ENCODE results near the gene CD58. TPM values are rescaled to one million over a fixed set of nuclear protein-coding genes. Genes with fewer than 3 reads are reported as not detected.
A peak's percentile ranks its signal among the peaks of the same experiment; 100 is the strongest.
"Not testable (repeated sequence)": the region's sequence is repeated elsewhere in the genome, so short reads cannot be mapped to it uniquely, and the experiment has no call there.

CD58 gene
- total RNA-seq, 2 experiments from 2014 or later: 12.4 to 16.0 TPM

GRCh38 chr1:116569381-116569670 is 1.5 kb downstream of the CD58 start:
- Mint-ChIP-seq H3K27ac (peak overlapping the region; percentile 34), H3K9me3 (ENCODE audit: low read depth) (peaks cover under 1% of the 10 kb centered on the region)

GRCh38 chr1:116568662-116569380 is 2.0 kb downstream of the CD58 start:
- Mint-ChIP-seq H3K4me3 (peak overlapping the region; percentile 91), H3K36me3 (ENCODE audit: low read depth) (peaks cover 18% of the 10 kb centered on the region), H3K9me3 (ENCODE audit: low read depth) (peaks cover 6% of the 10 kb centered on the region), H3K4me1 (peaks cover 62% of the 10 kb centered on the region), H3K27me3 (peaks cover 8% of the 10 kb centered on the region), H3K27ac (peak overlapping the region; percentile 62)
- ATAC-seq (no peak), DNase-seq (no peak)
- POLR2A ChIA-PET: interaction anchor here (0.6 to 2.1 kb wide), 4 partner anchors 13 to 514 kb away, joined by 4 to 14 read pairs (median 4); partner anchors contain the start of gene TTF2
- CTCF ChIA-PET: interaction anchor here (0.5 to 2.0 kb wide), 16 partner anchors 11 to 491 kb away, joined by 3 to 11 read pairs (median 3); partner anchors contain the start of gene TTF2
- intact Hi-C loops (cut with DNase I, micrococcal nuclease): loop anchor here in 1 of 2 experiments (10.0 kb wide), 1 partner anchor 154 kb away; no protein-coding TSS in a partner anchor

More at GRCh38 chr1:116569381-116569670, 1.5 kb downstream of the CD58 start:
- peaks cover 8% of the 10 kb centered on the region for H3K27me3 Mint-ChIP-seq
- H3K4me3 Mint-ChIP-seq: peak overlapping the region; percentile 91
- H3K36me3 Mint-ChIP-seq (ENCODE audit: low read depth): peaks cover 14% of the 10 kb centered on the region
- intact Hi-C loops (cut with DNase I, micrococcal nuclease): loop anchor here in 1 of 2 experiments (10.0 kb wide), 1 partner anchor 155 kb away; no protein-coding TSS in a partner anchor
- ATAC-seq (no peak), DNase-seq (no peak)
- ChIA-PET CTCF (interaction anchor here (0.9 to 2.0 kb wide), 12 partner anchors 11 to 491 kb away, joined by 3 to 11 read pairs (median 4); partner anchors contain the start of gene TTF2), POLR2A (interaction anchor here (0.6 to 2.1 kb wide), 4 partner anchors 13 to 513 kb away, joined by 3 to 14 read pairs (median 4); partner anchors contain the start of gene TTF2)
- peaks cover 62% of the 10 kb centered on the region for H3K4me1 Mint-ChIP-seq

GRCh38 chr1:116567790-116568661 is 2.8 kb downstream of the CD58 start:
- intact Hi-C loops (cut with DNase I, micrococcal nuclease): loop anchor here in 1 of 2 experiments (10.0 kb wide), 1 partner anchor 153 kb away; no protein-coding TSS in a partner anchor
- ChIA-PET POLR2A (interaction anchor here (0.6 to 2.1 kb wide), 3 partner anchors 12 to 492 kb away, joined by 4 to 14 read pairs (median 4); partner anchors contain the start of gene TTF2), CTCF (interaction anchor here (0.9 to 2.0 kb wide), 12 partner anchors 12 to 492 kb away, joined by 3 to 11 read pairs (median 3); partner anchors contain the start of gene TTF2)
- DNase-seq: no peak
- peaks cover 25% of the 10 kb centered on the region for H3K36me3 Mint-ChIP-seq (ENCODE audit: low read depth)
- peaks cover 8% of the 10 kb centered on the region for H3K27me3 Mint-ChIP-seq
- H3K4me1 Mint-ChIP-seq: peaks cover 58% of the 10 kb centered on the region
- peaks cover 10% of the 10 kb centered on the region for H3K9me3 Mint-ChIP-seq (ENCODE audit: low read depth)
- H3K27ac Mint-ChIP-seq: peak overlapping the region; percentile 51
- peak overlapping the region; percentile 91 for H3K4me3 Mint-ChIP-seq
- ATAC-seq: peak; percentile 14

- CTCF ChIA-PET: interaction anchor here (2.2 kb wide), 1 partner anchor 9 kb away, joined by 7 read pairs; no protein-coding TSS in a partner anchor
- peaks cover 33% of the 10 kb centered on the region for H3K36me3 Mint-ChIP-seq (ENCODE audit: low read depth)
Measured at GRCh38 chr1:116565222-116565621, 5.6 kb downstream of the CD58 start.

GRCh38 chr1:116564426-116564825 is 6.4 kb downstream of the CD58 start:
- no peak overlapping the region for H3K27ac Mint-ChIP-seq
- ChIA-PET CTCF (interaction anchor here (2.2 kb wide), 1 partner anchor 10 kb away, joined by 7 read pairs; no protein-coding TSS in a partner anchor), POLR2A (no interaction called here)
- peaks cover 16% of the 10 kb centered on the region for H3K9me3 Mint-ChIP-seq (ENCODE audit: low read depth)
- peaks cover 30% of the 10 kb centered on the region for H3K36me3 Mint-ChIP-seq (ENCODE audit: low read depth)
- DNase-seq (no peak), ATAC-seq (no peak)
- H3K4me3 Mint-ChIP-seq: no peak overlapping the region
- peaks cover 66% of the 10 kb centered on the region for H3K4me1 Mint-ChIP-seq
- intact Hi-C loops (cut with DNase I, micrococcal nuclease): loop anchor here in 1 of 2 experiments (10.0 kb wide), 1 partner anchor 150 kb away; no protein-coding TSS in a partner anchor
- H3K27me3 Mint-ChIP-seq: no peaks in the 10 kb centered on the region

More at GRCh38 chr1:116565222-116565621, 5.6 kb downstream of the CD58 start:
- ATAC-seq (no peak), DNase-seq (no peak)
- POLR2A ChIA-PET: interaction anchor here (0.7 kb wide), 1 partner anchor 94 kb away, joined by 3 read pairs; no protein-coding TSS in a partner anchor
- intact Hi-C loops (cut with DNase I, micrococcal nuclease): loop anchor here in 1 of 2 experiments (10.0 kb wide), 1 partner anchor 150 kb away; no protein-coding TSS in a partner anchor
- peaks cover 16% of the 10 kb centered on the region for H3K9me3 Mint-ChIP-seq (ENCODE audit: low read depth)
- H3K4me3 Mint-ChIP-seq: no peak overlapping the region
- H3K27ac Mint-ChIP-seq: no peak overlapping the region
- H3K4me1 Mint-ChIP-seq: peaks cover 68% of the 10 kb centered on the region
- no peaks in the 10 kb centered on the region for H3K27me3 Mint-ChIP-seq

- CTCF ChIA-PET: interaction anchor here (0.8 kb wide), 1 partner anchor 216 kb away, joined by 3 read pairs; no protein-coding TSS in a partner anchor
- intact Hi-C loops (cut with DNase I, micrococcal nuclease): loop anchor here in 1 of 2 experiments (10.0 kb wide), 1 partner anchor 148 kb away; no protein-coding TSS in a partner anchor
- Mint-ChIP-seq H3K4me1 (peaks cover 65% of the 10 kb centered on the region), H3K36me3 (ENCODE audit: low read depth) (peaks cover 30% of the 10 kb centered on the region), H3K9me3 (ENCODE audit: low read depth) (peaks cover 16% of the 10 kb centered on the region)
- H3K27me3 Mint-ChIP-seq, H3K4me3 Mint-ChIP-seq, H3K27ac Mint-ChIP-seq, DNase-seq, ATAC-seq, POLR2A ChIA-PET: not testable (repeated sequence)
Measured at GRCh38 chr1:116562465-116562864, 8.4 kb downstream of the CD58 start.

GRCh38 chr1:116561563-116561962 is 9.3 kb downstream of the CD58 start:
- no peak for DNase-seq
- POLR2A ChIA-PET: no interaction called here
- H3K9me3 Mint-ChIP-seq (ENCODE audit: low read depth): peaks cover 16% of the 10 kb centered on the region
- H3K27me3 Mint-ChIP-seq: no peaks in the 10 kb centered on the region
- no peak for ATAC-seq
- H3K4me3 Mint-ChIP-seq: no peak overlapping the region
- H3K27ac Mint-ChIP-seq: no peak overlapping the region
- peaks cover 30% of the 10 kb centered on the region for H3K36me3 Mint-ChIP-seq (ENCODE audit: low read depth)
- intact Hi-C loops (cut with DNase I, micrococcal nuclease): loop anchor here in 1 of 2 experiments (10.0 kb wide), 1 partner anchor 147 kb away; no protein-coding TSS in a partner anchor
- H3K4me1 Mint-ChIP-seq: peaks cover 74% of the 10 kb centered on the region
- CTCF ChIA-PET: interaction anchor here (1.0 to 1.1 kb wide), 2 partner anchors 10 to 111 kb away, joined by 3 read pairs; no protein-coding TSS in a partner anchor

- Mint-ChIP-seq H3K4me3 (no peak overlapping the region), H3K9me3 (ENCODE audit: low read depth) (peaks cover 16% of the 10 kb centered on the region), H3K27me3 (no peaks in the 10 kb centered on the region), H3K4me1 (peaks cover 74% of the 10 kb centered on the region), H3K36me3 (ENCODE audit: low read depth) (peaks cover 30% of the 10 kb centered on the region), H3K27ac (no peak overlapping the region)
- ChIA-PET CTCF (interaction anchor here (0.6 to 1.1 kb wide), 3 partner anchors 10 to 112 kb away, joined by 3 to 4 read pairs (median 3); no protein-coding TSS in a partner anchor), POLR2A (no interaction called here)
- intact Hi-C loops (cut with DNase I, micrococcal nuclease): loop anchor here in 1 of 2 experiments (10.0 kb wide), 1 partner anchor 146 kb away; no protein-coding TSS in a partner anchor
- DNase-seq: no peak
- no peak for ATAC-seq
Measured at GRCh38 chr1:116560704-116561490, 9.9 kb downstream of the CD58 start.

GRCh38 chr1:116559304-116559761 is 11.5 kb downstream of the CD58 start:
- peaks cover 79% of the 10 kb centered on the region for H3K4me1 Mint-ChIP-seq
- H3K9me3 Mint-ChIP-seq (ENCODE audit: low read depth): peaks cover 16% of the 10 kb centered on the region
- peak overlapping the region; percentile 2 for H3K4me3 Mint-ChIP-seq
- ChIA-PET CTCF (no interaction called here), POLR2A (no interaction called here)
- DNase-seq (no peak), ATAC-seq (no peak)
- no peaks in the 10 kb centered on the region for H3K27me3 Mint-ChIP-seq
- intact Hi-C loops (cut with DNase I, micrococcal nuclease): loop anchor here (5.0 kb wide), 4 partner anchors 52 to 1103 kb away; no protein-coding TSS in a partner anchor
- H3K27ac Mint-ChIP-seq: peak overlapping the region; percentile 34
- peaks cover 23% of the 10 kb centered on the region for H3K36me3 Mint-ChIP-seq (ENCODE audit: low read depth)

GRCh38 chr1:116558571-116558970 is 12.3 kb downstream of the CD58 start:
- CTCF ChIA-PET: no interaction called here
- Mint-ChIP-seq H3K36me3 (ENCODE audit: low read depth) (peaks cover 17% of the 10 kb centered on the region), H3K27me3 (no peaks in the 10 kb centered on the region), H3K9me3 (ENCODE audit: low read depth) (peaks cover 10% of the 10 kb centered on the region), H3K4me3 (no peak overlapping the region), H3K4me1 (peaks cover 76% of the 10 kb centered on the region), H3K27ac (peak overlapping the region; percentile 34)
- ATAC-seq (no peak), DNase-seq (no peak)
- POLR2A ChIA-PET: no interaction called here
- intact Hi-C loops (cut with DNase I, micrococcal nuclease): loop anchor here (1.0 to 5.0 kb wide), 6 partner anchors 12 to 1104 kb away; no protein-coding TSS in a partner anchor

All from activated CD4-positive, alpha-beta T cell treated with anti-CD3 and anti-CD28 coated beads for 36 hours (primary cell).